Measurements from ENCODE around the gene RFESD.

- no peak for TF ChIP-seq CTCF (IDR thresholded peaks at IDR 0.05)
- no peak for TF ChIP-seq EZH2phosphoT487 (IDR thresholded peaks at IDR 0.05)
These were observed 15.2 kb upstream of the RFESD start for GRCh38 chr5:95631255-95631958.

All from neural progenitor cell (in vitro differentiated cells).